Endothelial cell of umbilical vein (primary cell): ENCODE results near the gene AKAP6. TPM values are rescaled to one million over a fixed set of nuclear protein-coding genes. Genes with fewer than 3 reads are reported as not detected.

Experiments
- BruUV-seq: library from RNA; stranded (reverse); fragments of 400-500 nt; replicated peaks from 2 replicates; lab custom pipeline; 2021; lab: Mats Ljungman, UMichigan
- CTCF ChIA-PET: fragments of 300-600, 350-600 bp; sonication (Branson Sonifier 250); formaldehyde crosslinking; loops from one replicate; lab custom pipeline; 2021; ENCODE audit warnings: antibody characterized with exemption, inconsistent platforms; lab: Charles Lee
- POLR2A ChIA-PET: fragments of 300-600, 350-600 bp; sonication (Branson Sonifier 250); formaldehyde crosslinking; loops from one replicate; lab custom pipeline; 2021; ENCODE audit warnings: antibody characterized with exemption, inconsistent platforms; lab: Charles Lee
- DNase-seq: peaks from one replicate; pipeline ENCODE4 v3.0.0-alpha.2; 2011; ENCODE audit warnings: low read depth, low spot score
- FAIRE-seq: peaks from 2 replicates; lab custom pipeline; 2011; peaks lifted over from hg19 to GRCh38; lab: Jason Lieb, UNC
- H2AFZ ChIP-seq: 2 replicates; pipeline ENCODE4 v1.6.0; 2012; ENCODE audit warnings: low read depth, low read length, control low read depth, inconsistent platforms
- H3K27ac ChIP-seq: 2 replicates; pipeline ENCODE4 v1.5.1; 2011; ENCODE audit warnings: low read depth, mild to moderate bottlenecking, control low read depth, low read length, moderate library complexity; ENCODE audit not compliant: insufficient read depth
- H3K27me3 ChIP-seq, 2 experiments: 2 replicates each; pipeline versions ENCODE4 v1.6.0 to v1.6.1; 2011; ENCODE audit warnings: low read length in 2 of 2, mixed read lengths in 1 of 2; ENCODE audit not compliant: control insufficient read depth in 2 of 2, insufficient read depth in 2 of 2
- H3K36me3 ChIP-seq, 2 experiments: 2 replicates in 1 of 2; 3 replicates in 1 of 2; pipeline ENCODE4 v1.5.1; 2011; ENCODE audit warnings: low read length in 2 of 2, mild to moderate bottlenecking in 1 of 2, moderate library complexity in 1 of 2; ENCODE audit not compliant: control insufficient read depth in 2 of 2, insufficient read depth in 2 of 2; ENCODE audit errors: extremely low read depth in 1 of 2
- H3K4me1 ChIP-seq: 3 replicates; pipeline ENCODE4 v1.5.1; 2011; ENCODE audit warnings: mild to moderate bottlenecking, low read length; ENCODE audit not compliant: control insufficient read depth, insufficient read depth; ENCODE audit errors: extremely low read depth
- H3K4me2 ChIP-seq: 2 replicates; pipeline ENCODE4 v1.6.1; 2011; ENCODE audit warnings: low read length, control low read depth, mixed read lengths; ENCODE audit not compliant: insufficient read depth
- H3K4me3 ChIP-seq, 3 experiments: fragments of 200-600 bp in 1 of 3; sonication (generic), shearing (Covaris generic) in 1 of 3; replicated peaks in 1 of 3; 2 replicates each; pipeline ENCODE4 v1.5.1; 2011 to 2016; ENCODE audit warnings: control low read depth in 3 of 3, low read length in 3 of 3, mild to moderate bottlenecking in 2 of 3, inconsistent platforms in 1 of 3, low read depth in 1 of 3, moderate library complexity in 1 of 3; ENCODE audit not compliant: insufficient read depth in 1 of 3
- H3K79me2 ChIP-seq: 2 replicates; pipeline ENCODE4 v1.6.0; 2012; ENCODE audit warnings: low read length, inconsistent platforms; ENCODE audit not compliant: control insufficient read depth, insufficient read depth
- H3K9ac ChIP-seq: replicated peaks from 2 replicates; pipeline ENCODE3; 2011; ENCODE audit warnings: low read length, control low read depth; ENCODE audit not compliant: insufficient read depth; ENCODE audit errors: extremely low read depth
- H3K9me1 ChIP-seq: replicated peaks from 3 replicates; pipeline ENCODE4 v1.6.0; 2011; ENCODE audit warnings: mild to moderate bottlenecking, low read length; ENCODE audit not compliant: control insufficient read depth, insufficient read depth; ENCODE audit errors: extremely low read depth
- H3K9me3 ChIP-seq: replicated peaks from 2 replicates; pipeline ENCODE4 v1.5.1; 2012; ENCODE audit warnings: low read length, inconsistent platforms; ENCODE audit not compliant: control insufficient read depth, insufficient read depth
- H4K20me1 ChIP-seq: replicated peaks from 2 replicates; pipeline ENCODE3; 2011; ENCODE audit warnings: mild to moderate bottlenecking, low read length; ENCODE audit not compliant: control insufficient read depth, insufficient read depth; ENCODE audit errors: extremely low read depth
- CTCF ChIP-seq, 2 donors: IDR thresholded peaks; 1 replicate in 1 of 2; 2 replicates in 1 of 2; pipeline ENCODE4 v1.5.1; 2011; ENCODE audit warnings: low read length in 2 of 2, mild to moderate bottlenecking in 2 of 2, moderate library complexity in 2 of 2, control low read depth in 1 of 2, inconsistent platforms in 1 of 2, low read depth in 1 of 2; ENCODE audit not compliant: insufficient read depth in 1 of 2; ENCODE audit errors: extremely low read depth in 1 of 2
- EZH2 ChIP-seq: IDR thresholded peaks from 2 replicates; pipeline ENCODE4 v1.6.1; 2012; ENCODE audit warnings: borderline replicate concordance, low read depth, mild to moderate bottlenecking, moderate library complexity, low read length, inconsistent platforms; ENCODE audit not compliant: severe bottlenecking
- FOS ChIP-seq: IDR thresholded peaks from 2 replicates; pipeline ENCODE4 v1.6.1; 2011; ENCODE audit warnings: mild to moderate bottlenecking, low read length, moderate library complexity, borderline replicate concordance; ENCODE audit not compliant: insufficient read depth
- GATA2 ChIP-seq: IDR thresholded peaks from 2 replicates; pipeline ENCODE4 v1.7.0; 2011; ENCODE audit warnings: low read depth, mild to moderate bottlenecking, moderate library complexity, mixed read lengths, low read length; ENCODE audit not compliant: insufficient read length, insufficient read depth
- JUN ChIP-seq: IDR thresholded peaks from 2 replicates; pipeline ENCODE4 v1.6.1; 2011; ENCODE audit warnings: borderline replicate concordance, low read depth; ENCODE audit not compliant: insufficient read length, insufficient read depth
- MAX ChIP-seq: IDR thresholded peaks from 2 replicates; pipeline ENCODE4 v1.6.1; 2011; ENCODE audit not compliant: insufficient read depth, insufficient read length
- MYC ChIP-seq: IDR thresholded peaks from one replicate; pipeline ENCODE4 v1.6.1; 2011; ENCODE audit warnings: mild to moderate bottlenecking, low read depth, low read length
- POLR2A ChIP-seq: IDR thresholded peaks from 2 replicates; pipeline ENCODE4 v1.6.1; 2012; ENCODE audit warnings: low read depth, mild to moderate bottlenecking, control low read depth, low read length
- POLR2AphosphoS5 ChIP-seq: IDR thresholded peaks from 2 replicates; pipeline ENCODE4 v1.6.1; 2012; ENCODE audit warnings: low read depth, mild to moderate bottlenecking, control low read depth, low read length, moderate library complexity; ENCODE audit not compliant: insufficient read depth
- dilution Hi-C: fragments of 300-500 bp; cut with MboI; formaldehyde crosslinking; loops from one replicate; pipeline ENCODE4 v1.15.0; 2019; ENCODE audit warnings: low sequenced_read_pairs; ENCODE audit not compliant: extremely low pct_ligation_motif_present
- intact Hi-C: fragments of 100-400 bp; cut with micrococcal nuclease; formaldehyde crosslinking; loops from one replicate; pipeline ENCODE4 v1.10.0; 2022
- polyA plus RNA-seq, 4 experiments: library from polyadenylated mRNA; depleted of rRNA in 3 of 4; stranded (reverse) in 3 of 4; unstranded in 1 of 4; fragments of >200 nt; gene quantifications; 2 replicates each; pipeline versions ENCODE4 v1.2.1 to v1.2.3, GENCODE V29; 2011 to 2012; ENCODE audit warnings: missing spikeins in 1 of 4
- total RNA-seq: library from RNA; stranded (reverse); gene quantifications from 2 replicates; pipeline ENCODE4 v1.2.3, GENCODE V29; 2021

The AKAP6 gene
- total and polyA plus RNA-seq, 2 donors (not counting 3 experiments of a cell fraction or from before 2014, with no cell fraction given): 0.03 to 0.49 TPM

- Histone ChIP-seq H3K9me1 (no peaks in the 10 kb centered on the region), H3K4me3 (no peak overlapping the region), H2AFZ (no peak overlapping the region), H3K79me2 (no peaks in the 10 kb centered on the region), H3K9ac (no peak overlapping the region), H3K27ac (no peak overlapping the region), H4K20me1 (no peaks in the 10 kb centered on the region), H3K4me2 (no peak overlapping the region), H3K36me3 (no peaks in the 10 kb centered on the region), H3K9me3 (no peaks in the 10 kb centered on the region), H3K4me1 (no peaks in the 10 kb centered on the region), H3K27me3 (no peaks in the 10 kb centered on the region)
- ChIA-PET CTCF (no interaction called here), POLR2A (no interaction called here)
- dilution Hi-C loops: no loop called here
- no peak for TF ChIP-seq POLR2A
- DNase-seq (no peak), FAIRE-seq (no peak)
- intact Hi-C loops: no loop called here
- BruUV-seq: no TSS peak
Observed at GRCh38 chr14:32434180-32434579, 105.1 kb downstream of the AKAP6 start.

GRCh38 chr14:32434880-32435279 is 105.8 kb downstream of the AKAP6 start:
- Histone ChIP-seq H4K20me1 (no peaks in the 10 kb centered on the region), H3K27ac (no peak overlapping the region), H2AFZ (no peak overlapping the region), H3K4me3 (no peak overlapping the region), H3K9me3 (no peaks in the 10 kb centered on the region), H3K4me1 (no peaks in the 10 kb centered on the region), H3K27me3 (no peaks in the 10 kb centered on the region), H3K4me2 (no peak overlapping the region), H3K9ac (no peak overlapping the region), H3K36me3 (no peaks in the 10 kb centered on the region), H3K9me1 (no peaks in the 10 kb centered on the region), H3K79me2 (no peaks in the 10 kb centered on the region)
- dilution Hi-C loops (no loop called here), intact Hi-C loops (no loop called here)
- FAIRE-seq (no peak), DNase-seq (no peak)
- ChIA-PET CTCF (no interaction called here), POLR2A (no interaction called here)
- no TSS peak for BruUV-seq
- TF ChIP-seq MYC (no peak), CTCF (IDR thresholded peaks at IDR 0.05; ENCODE audit: extremely low read depth in 1 of 2, insufficient read depth in 1 of 2, low read depth in 1 of 2, low read length in 2 of 2) (no peak), POLR2A (no peak), GATA2 (no peak), MAX (no peak), POLR2AphosphoS5 (no peak), EZH2 (no peak), FOS (no peak), JUN (no peak)
